ENCODE data around the gene OIT3. TPM values are rescaled to one million over a fixed set of nuclear protein-coding genes. Genes with fewer than 3 reads are reported as not detected.
"Not testable (repeated sequence)": the region's sequence is repeated elsewhere in the genome, so short reads cannot be mapped to it uniquely, and the experiment has no call there.

Gene OIT3
- total RNA-seq, 1 donor from 2014 or later: not detected

GRCh38 chr10:72895236-72895850 lies 1.8 kb downstream of the OIT3 start:
- Mint-ChIP-seq H3K36me3 (ENCODE audit: unreplicated experiment) (no peaks in the 10 kb centered on the region), H3K9me3 (ENCODE audit: unreplicated experiment) (no peaks in the 10 kb centered on the region), H3K4me1 (ENCODE audit: low read depth, unreplicated experiment) (no peaks in the 10 kb centered on the region), H3K27me3 (ENCODE audit: unreplicated experiment) (no peaks in the 10 kb centered on the region), H3K27ac (ENCODE audit: unreplicated experiment) (no peak overlapping the region), H3K4me3 (ENCODE audit: unreplicated experiment) (no peak overlapping the region)
- no peak for TF ChIP-seq CTCF (IDR thresholded peaks at IDR 0.05; ENCODE audit: partially characterized antibody, unreplicated experiment)
- no peak for DNase-seq

- no peak for DNase-seq
- no peaks in the 10 kb centered on the region for H3K36me3 Mint-ChIP-seq (ENCODE audit: unreplicated experiment)
- H3K4me1 Mint-ChIP-seq (ENCODE audit: low read depth, unreplicated experiment): no peaks in the 10 kb centered on the region
- no peaks in the 10 kb centered on the region for H3K27me3 Mint-ChIP-seq (ENCODE audit: unreplicated experiment)
- TF ChIP-seq CTCF (IDR thresholded peaks at IDR 0.05; ENCODE audit: partially characterized antibody, unreplicated experiment): no peak
- H3K27ac Mint-ChIP-seq (ENCODE audit: unreplicated experiment): no peak overlapping the region
- H3K4me3 Mint-ChIP-seq (ENCODE audit: unreplicated experiment): no peak overlapping the region
- H3K9me3 Mint-ChIP-seq (ENCODE audit: unreplicated experiment): no peaks in the 10 kb centered on the region
Measured at GRCh38 chr10:72898616-72899015, 5.1 kb downstream of the OIT3 start.

GRCh38 chr10:72899545-72899944 lies 6.0 kb downstream of the OIT3 start:
- H3K27me3 Mint-ChIP-seq (ENCODE audit: unreplicated experiment): no peaks in the 10 kb centered on the region
- peaks cover under 1% of the 10 kb centered on the region for H3K36me3 Mint-ChIP-seq (ENCODE audit: unreplicated experiment)
- H3K4me3 Mint-ChIP-seq (ENCODE audit: unreplicated experiment): no peak overlapping the region
- H3K4me1 Mint-ChIP-seq (ENCODE audit: low read depth, unreplicated experiment): no peaks in the 10 kb centered on the region
- H3K9me3 Mint-ChIP-seq (ENCODE audit: unreplicated experiment): peaks cover 2% of the 10 kb centered on the region
- no peak overlapping the region for H3K27ac Mint-ChIP-seq (ENCODE audit: unreplicated experiment)
- TF ChIP-seq CTCF (IDR thresholded peaks at IDR 0.05; ENCODE audit: partially characterized antibody, unreplicated experiment): no peak
- DNase-seq: no peak

- H3K9me3 Mint-ChIP-seq (ENCODE audit: unreplicated experiment); H3K27ac Mint-ChIP-seq (ENCODE audit: unreplicated experiment); H3K4me3 Mint-ChIP-seq (ENCODE audit: unreplicated experiment); H3K36me3 Mint-ChIP-seq (ENCODE audit: unreplicated experiment); H3K27me3 Mint-ChIP-seq (ENCODE audit: unreplicated experiment); H3K4me1 Mint-ChIP-seq (ENCODE audit: low read depth, unreplicated experiment); DNase-seq: not testable (repeated sequence)
Measured at GRCh38 chr10:72903941-72904446, 10.5 kb downstream of the OIT3 start.

- no peak for DNase-seq
- Mint-ChIP-seq H3K9me3 (ENCODE audit: unreplicated experiment) (peaks cover 2% of the 10 kb centered on the region), H3K36me3 (ENCODE audit: unreplicated experiment) (peaks cover 4% of the 10 kb centered on the region), H3K4me1 (ENCODE audit: low read depth, unreplicated experiment) (no peaks in the 10 kb centered on the region), H3K27ac (ENCODE audit: unreplicated experiment) (no peak overlapping the region), H3K27me3 (ENCODE audit: unreplicated experiment) (no peaks in the 10 kb centered on the region), H3K4me3 (ENCODE audit: unreplicated experiment) (no peak overlapping the region)
- no peak for TF ChIP-seq CTCF (IDR thresholded peaks at IDR 0.05; ENCODE audit: partially characterized antibody, unreplicated experiment)
Measured at GRCh38 chr10:72904806-72905205, 11.3 kb downstream of the OIT3 start.

All from glutamatergic neuron (in vitro differentiated cells).